Fibroblast of pulmonary artery (primary cell): ENCODE measurements around the gene B3GALT4.

Source experiments
- DNase-seq: peaks from one replicate; pipeline ENCODE4 v3.0.0-alpha.2; 2010; ENCODE audit warnings: low read depth
- H3K4me3 ChIP-seq: replicated peaks from 2 replicates; pipeline ENCODE4 v1.5.1; 2011; ENCODE audit warnings: low read depth, mild to moderate bottlenecking, control low read depth, low read length, moderate library complexity
- TF ChIP-seq, protein P1 (sequence below): IDR thresholded peaks from 2 replicates; pipeline ENCODE4 v1.5.1; 2011; ENCODE audit warnings: mild to moderate bottlenecking, control low read depth, low read length, inconsistent platforms; ENCODE audit errors: missing control alignments

B3GALT4 gene, protein sequence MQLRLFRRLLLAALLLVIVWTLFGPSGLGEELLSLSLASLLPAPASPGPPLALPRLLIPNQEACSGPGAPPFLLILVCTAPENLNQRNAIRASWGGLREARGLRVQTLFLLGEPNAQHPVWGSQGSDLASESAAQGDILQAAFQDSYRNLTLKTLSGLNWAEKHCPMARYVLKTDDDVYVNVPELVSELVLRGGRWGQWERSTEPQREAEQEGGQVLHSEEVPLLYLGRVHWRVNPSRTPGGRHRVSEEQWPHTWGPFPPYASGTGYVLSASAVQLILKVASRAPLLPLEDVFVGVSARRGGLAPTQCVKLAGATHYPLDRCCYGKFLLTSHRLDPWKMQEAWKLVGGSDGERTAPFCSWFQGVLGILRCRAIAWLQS

DNA sequence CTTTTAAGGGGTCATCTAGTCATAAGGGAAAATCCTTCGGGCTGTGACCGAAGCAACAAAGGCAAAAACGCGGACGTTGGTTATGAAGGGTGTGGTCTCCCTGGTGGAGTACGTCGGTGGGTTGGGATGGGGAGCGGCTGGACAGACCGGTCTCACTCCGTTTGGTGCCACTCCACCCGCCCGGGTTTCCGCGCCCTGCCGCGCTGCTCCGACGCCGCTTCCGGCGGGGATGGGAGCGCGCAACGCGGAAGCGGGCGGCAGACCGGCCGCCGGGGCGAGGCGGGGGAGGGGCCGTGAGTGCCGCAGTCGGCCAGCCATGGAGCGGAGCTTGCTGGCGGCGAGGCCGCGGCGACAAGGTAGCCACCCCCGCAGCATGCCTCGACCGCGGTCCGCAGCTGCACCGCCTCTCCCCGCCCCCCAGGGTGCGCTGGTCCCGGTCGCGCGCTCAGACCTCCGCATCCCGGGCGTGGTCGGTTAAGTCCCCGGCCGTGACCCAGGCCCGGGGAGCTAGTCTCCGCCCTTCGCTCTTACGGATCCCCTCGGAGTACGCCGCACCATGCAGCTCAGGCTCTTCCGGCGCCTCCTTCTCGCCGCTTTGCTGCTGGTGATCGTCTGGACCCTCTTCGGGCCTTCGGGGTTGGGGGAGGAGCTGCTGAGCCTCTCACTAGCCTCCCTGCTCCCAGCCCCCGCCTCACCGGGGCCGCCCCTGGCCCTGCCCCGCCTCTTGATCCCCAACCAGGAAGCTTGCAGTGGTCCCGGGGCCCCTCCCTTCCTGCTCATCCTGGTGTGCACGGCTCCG is at the start of gene B3GALT4:
B3GALT4 (plus strand) TSS at position 260 of the 799 bp plus-strand sequence; CDS start at position 557, 297 bp downstream.
- peak; percentile 60 for DNase-seq
- H3K4me3 ChIP-seq, result peak within 1 kb of the TSS; percentile 56
- TF ChIP-seq, protein P1, sequence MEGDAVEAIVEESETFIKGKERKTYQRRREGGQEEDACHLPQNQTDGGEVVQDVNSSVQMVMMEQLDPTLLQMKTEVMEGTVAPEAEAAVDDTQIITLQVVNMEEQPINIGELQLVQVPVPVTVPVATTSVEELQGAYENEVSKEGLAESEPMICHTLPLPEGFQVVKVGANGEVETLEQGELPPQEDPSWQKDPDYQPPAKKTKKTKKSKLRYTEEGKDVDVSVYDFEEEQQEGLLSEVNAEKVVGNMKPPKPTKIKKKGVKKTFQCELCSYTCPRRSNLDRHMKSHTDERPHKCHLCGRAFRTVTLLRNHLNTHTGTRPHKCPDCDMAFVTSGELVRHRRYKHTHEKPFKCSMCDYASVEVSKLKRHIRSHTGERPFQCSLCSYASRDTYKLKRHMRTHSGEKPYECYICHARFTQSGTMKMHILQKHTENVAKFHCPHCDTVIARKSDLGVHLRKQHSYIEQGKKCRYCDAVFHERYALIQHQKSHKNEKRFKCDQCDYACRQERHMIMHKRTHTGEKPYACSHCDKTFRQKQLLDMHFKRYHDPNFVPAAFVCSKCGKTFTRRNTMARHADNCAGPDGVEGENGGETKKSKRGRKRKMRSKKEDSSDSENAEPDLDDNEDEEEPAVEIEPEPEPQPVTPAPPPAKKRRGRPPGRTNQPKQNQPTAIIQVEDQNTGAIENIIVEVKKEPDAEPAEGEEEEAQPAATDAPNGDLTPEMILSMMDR, result peak; percentile 16

DNA sequence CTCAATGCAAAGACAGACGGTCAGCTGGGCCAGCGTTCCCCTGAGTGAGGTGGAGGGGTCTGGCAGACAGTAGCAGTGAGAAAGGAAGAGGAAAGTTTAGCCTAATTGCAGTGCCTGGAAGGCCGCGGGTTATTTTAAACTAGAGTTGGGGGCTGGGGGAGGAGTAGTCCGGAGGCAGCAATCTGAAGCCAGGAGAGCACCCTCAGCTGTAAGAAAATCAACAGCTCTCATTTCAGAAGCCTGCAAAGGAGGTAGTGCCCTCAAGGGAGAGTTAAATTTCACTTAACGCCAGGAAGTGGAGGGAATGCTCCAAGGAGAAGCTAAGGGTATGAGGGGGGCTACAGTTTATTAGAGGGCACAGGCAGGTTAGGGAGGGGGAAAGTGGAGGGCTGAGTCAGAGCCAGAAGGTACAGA is 41.7 kb upstream of the B3GALT4 start:
- no peak overlapping the region for H3K4me3 ChIP-seq
- TF ChIP-seq, protein P1, result no peak
- DNase-seq, result no peak

DNA sequence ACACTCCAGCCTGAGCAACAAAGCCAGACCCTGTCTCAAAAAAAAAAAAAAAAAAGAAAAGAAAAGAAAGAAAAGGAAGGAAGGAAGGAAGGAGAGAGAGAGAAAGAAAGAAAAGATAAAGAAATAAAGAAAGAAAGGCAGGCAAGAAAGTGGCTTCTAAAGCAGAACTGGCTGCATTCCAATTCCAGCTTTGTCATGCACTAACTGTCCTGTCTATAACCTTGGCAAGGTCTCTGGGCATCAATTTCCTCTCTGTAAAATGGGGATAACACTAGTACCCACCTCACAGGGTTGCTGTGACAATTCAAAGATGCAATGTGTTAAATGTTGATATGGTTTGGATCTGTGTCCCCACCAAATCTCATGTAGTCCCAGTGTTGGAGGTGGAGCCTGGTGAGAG is 40.6 kb upstream of the B3GALT4 start:
- TF ChIP-seq, protein P1, result no peak
- no peak overlapping the region for H3K4me3 ChIP-seq
- no peak for DNase-seq

DNA sequence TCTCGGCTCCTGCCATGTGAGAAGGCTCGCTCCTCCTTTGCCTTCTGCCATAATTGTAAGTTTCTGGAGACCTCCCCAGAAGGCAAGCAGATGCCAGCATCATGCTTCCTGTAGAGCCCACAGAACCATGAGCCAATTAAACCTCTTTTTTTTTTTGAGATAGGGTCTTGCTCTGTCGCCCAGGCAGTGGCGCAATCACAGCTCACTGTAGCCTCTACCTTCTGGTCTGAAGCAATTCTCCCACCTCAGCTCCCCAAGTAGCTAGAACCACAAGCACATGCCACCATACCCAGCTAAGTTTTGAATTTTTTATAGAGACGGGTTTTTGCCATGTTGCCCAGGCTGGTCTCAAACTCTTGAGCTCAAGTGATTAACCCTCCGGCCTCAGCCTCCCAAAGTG is 40.1 kb upstream of the B3GALT4 start:
- no peak for DNase-seq
- TF ChIP-seq, protein P1, result no peak
- H3K4me3 ChIP-seq, result no peak overlapping the region

DNA sequence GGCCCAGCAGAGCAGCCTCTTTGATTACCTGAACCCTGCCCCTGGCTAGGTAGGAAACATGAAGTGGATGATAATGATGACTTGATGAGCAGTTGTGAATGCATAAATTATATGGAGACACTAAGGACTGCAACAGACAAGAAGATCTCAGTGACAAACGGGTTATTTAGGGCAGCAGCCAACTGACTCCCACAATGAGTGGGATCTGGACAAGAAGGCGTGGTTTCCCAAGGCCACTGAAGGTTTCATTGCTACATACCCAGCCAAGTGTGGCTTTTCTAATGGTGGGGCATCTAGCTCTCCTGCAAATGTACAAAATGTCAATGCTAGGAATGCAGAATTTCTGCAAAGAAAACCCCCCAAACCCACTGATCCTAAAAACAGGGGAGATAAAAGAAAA is 39.2 kb upstream of the B3GALT4 start:
- DNase-seq, result no peak
- H3K4me3 ChIP-seq, result no peak overlapping the region
- TF ChIP-seq, protein P1, result no peak

DNA sequence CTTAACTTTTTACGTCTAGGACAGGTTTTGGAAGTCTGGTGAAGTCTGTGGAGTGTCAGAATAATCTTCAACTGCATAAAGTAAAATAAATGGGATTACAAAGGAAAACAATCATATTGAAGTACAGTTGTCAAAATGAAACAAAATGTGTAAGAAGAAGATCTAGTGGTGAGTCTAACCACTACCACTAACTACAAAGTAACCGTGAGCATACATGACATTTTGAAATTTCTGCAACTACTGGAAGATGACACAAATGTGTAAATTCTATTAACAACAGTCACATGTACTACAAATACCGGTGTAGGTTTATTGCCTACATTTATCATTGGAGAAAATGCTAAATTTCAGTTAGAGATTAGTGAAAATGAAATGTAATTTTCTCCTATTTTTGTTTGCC is 35.0 kb upstream of the B3GALT4 start:
- TF ChIP-seq, protein P1, result no peak
- no peak overlapping the region for H3K4me3 ChIP-seq
- no peak for DNase-seq
